Body of pancreas (tissue), 4 donors: ENCODE measurements around the gene OTOG. TPM values are rescaled to one million over a fixed set of nuclear protein-coding genes. Genes with fewer than 3 reads are reported as not detected.

Source experiments
- ATAC-seq: fragments of 150-250 bp; one replicate; pipeline ENCODE4 v1.9.1; 2016
- DNase-seq, 4 donors: peaks; one replicate each; pipeline ENCODE4 v3.0.0-alpha.2; 2019
- H3K27ac ChIP-seq, 4 donors: fragments of 200-600 bp; sonication (generic); 1 replicate in 3 of 4; 2 replicates in 1 of 4; pipeline versions ENCODE4 v1.5.1 to v1.6.1; 2016 to 2019; ENCODE audit warnings: mild to moderate bottlenecking in 1 of 4, mixed read lengths in 1 of 4, moderate library complexity in 1 of 4
- H3K27me3 ChIP-seq, 2 donors: fragments of 200-600 bp; sonication (generic); one replicate each; pipeline ENCODE4 v1.6.0; 2016; ENCODE audit warnings: mild to moderate bottlenecking in 1 of 2
- H3K36me3 ChIP-seq, 2 donors: fragments of 200-600 bp; sonication (generic); replicated peaks in 1 of 2; 2 replicates each; pipeline ENCODE4 v1.5.1; 2016; ENCODE audit warnings: low read depth in 2 of 2; ENCODE audit not compliant: insufficient read depth in 1 of 2
- H3K4me1 ChIP-seq: fragments of 200-600 bp; sonication (generic); one replicate; pipeline ENCODE4 v1.6.0; 2016
- H3K4me3 ChIP-seq, 2 donors: fragments of 200-600 bp; sonication (generic); 1 replicate in 1 of 2; 2 replicates in 1 of 2; pipeline ENCODE4 v1.5.1; 2016 to 2019
- H3K9me3 ChIP-seq, 3 donors: fragments of 200-600 bp; sonication (generic); 1 replicate in 2 of 3; 2 replicates in 1 of 3; pipeline ENCODE4 v1.5.1; 2016
- CTCF ChIP-seq, 7 experiments: fragments of 450-650 bp in 4 of 7; fragments of 200-600 bp in 3 of 7; sonication (generic) in 3 of 7; IDR thresholded peaks; one replicate each; pipeline ENCODE4 v1.5.1; 2016 to 2019; ENCODE audit warnings: antibody characterized with exemption in 7 of 7
- POLR2A ChIP-seq, 3 donors: fragments of 450-650 bp; IDR thresholded peaks; one replicate each; pipeline ENCODE4 v1.6.1; 2016; ENCODE audit warnings: antibody characterized with exemption in 3 of 3, mild to moderate bottlenecking in 2 of 3
- WGBS, 2 donors: methylation state at CpG; one replicate each; pipeline ENCODE4 v1.1.5; 2017; 5-methylcytosine and 5-hydroxymethylcytosine counted together
- intact Hi-C: fragments of 100-400 bp; cut with DNase I; formaldehyde crosslinking; loops from one replicate; pipeline ENCODE4 v1.15.1; 2023
- total RNA-seq, 2 donors: library from RNA; depleted of rRNA; stranded (reverse); fragments of >200 nt; gene quantifications; one replicate each; pipeline ENCODE4 v1.1.0, GENCODE V29; 2016

The OTOG gene
- total RNA-seq, 2 donors from 2014 or later, result not detected

DNA sequence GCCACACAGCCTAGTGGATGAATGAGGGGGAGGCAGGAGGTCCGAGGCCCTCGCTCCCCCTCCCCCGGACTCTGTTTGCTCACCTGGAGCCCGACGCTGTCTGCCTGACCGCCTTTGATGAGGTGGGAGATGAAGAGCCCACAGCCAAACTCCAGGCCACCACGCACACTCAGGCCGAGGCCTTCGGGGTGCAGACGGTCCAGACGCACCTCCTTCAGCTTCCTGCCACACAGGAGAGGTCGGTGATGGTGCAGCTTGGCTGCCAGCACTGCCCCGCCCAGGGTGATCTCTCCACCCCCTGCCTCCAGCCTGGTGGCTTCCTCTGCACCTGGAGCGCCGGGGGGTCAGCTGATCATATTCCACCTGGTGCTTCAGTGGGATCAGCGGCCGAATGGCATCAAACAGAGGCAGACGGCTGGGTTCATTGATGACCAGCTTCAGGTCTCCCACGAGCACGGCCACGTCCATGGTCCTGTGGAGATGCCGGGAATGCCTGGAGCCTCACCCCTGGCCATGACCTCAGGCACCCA, 15.9 kb upstream of the OTOG start:
- intact Hi-C loops, result no loop called here
- 81% methylated on average over 13 to 21 of the region's 22 CpGs for WGBS, 2 donors
- no peaks in the 10 kb centered on the region for H3K27me3 ChIP-seq
- H3K4me3 ChIP-seq, result no peak overlapping the region
- DNase-seq (no peak), ATAC-seq (no peak)
- H3K9me3 ChIP-seq, result no peaks in the 10 kb centered on the region
- TF ChIP-seq CTCF (IDR thresholded peaks at IDR 0.05), result no peak
- TF ChIP-seq POLR2A (IDR thresholded peaks at IDR 0.05), result no peak
- no peak overlapping the region for H3K27ac ChIP-seq
- no peaks in the 10 kb centered on the region for H3K36me3 ChIP-seq
- no peaks in the 10 kb centered on the region for H3K4me1 ChIP-seq

GRCh38 chr11:17531636-17532113, 15.4 kb upstream of the OTOG start:
- Histone ChIP-seq H3K36me3 (no peaks in the 10 kb centered on the region), H3K27ac (no peak overlapping the region), H3K4me1 (no peaks in the 10 kb centered on the region), H3K9me3 (no peaks in the 10 kb centered on the region), H3K4me3 (no peak overlapping the region), H3K27me3 (no peaks in the 10 kb centered on the region)
- intact Hi-C loops, result no loop called here
- WGBS, 2 donors, result 58 to 60% methylated on average over 5 to 6 of the region's 6 CpGs
- DNase-seq (no peak), ATAC-seq (no peak)
- TF ChIP-seq POLR2A (IDR thresholded peaks at IDR 0.05) (no peak), CTCF (IDR thresholded peaks at IDR 0.05) (no peak)

GRCh38 chr11:17532784-17533183, 14.3 kb upstream of the OTOG start:
- no peak for ATAC-seq
- Histone ChIP-seq H3K27me3 (no peaks in the 10 kb centered on the region), H3K4me1 (no peaks in the 10 kb centered on the region), H3K27ac (no peak overlapping the region), H3K36me3 (no peaks in the 10 kb centered on the region), H3K9me3 (no peaks in the 10 kb centered on the region), H3K4me3 (no peak overlapping the region)
- 80 to 93% methylated on average over 2 of the region's 2 CpGs for WGBS, 2 donors
- intact Hi-C loops, result no loop called here
- TF ChIP-seq POLR2A (IDR thresholded peaks at IDR 0.05) (no peak), CTCF (IDR thresholded peaks at IDR 0.05) (no peak)
- DNase-seq, result no peak

DNA sequence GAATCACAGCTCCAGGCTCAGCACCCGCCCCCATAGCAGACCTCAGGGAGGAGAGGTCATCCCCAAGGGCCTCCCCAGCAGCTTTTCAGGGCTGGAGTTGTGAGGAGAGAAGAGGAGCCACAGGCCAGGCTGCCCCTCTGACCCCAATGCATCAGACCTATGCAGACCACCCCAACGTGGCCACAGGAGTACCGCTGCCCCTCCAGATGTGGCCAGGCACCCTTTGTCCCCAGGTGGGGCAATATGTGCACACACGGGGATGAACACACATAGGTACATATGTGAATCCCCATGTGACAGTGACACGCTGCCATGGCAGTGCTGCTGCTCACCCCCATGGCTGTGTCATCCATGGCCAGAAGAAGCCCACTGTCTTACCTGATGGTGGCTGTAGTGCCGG, 13.7 kb upstream of the OTOG start:
- intact Hi-C loops, result no loop called here
- Histone ChIP-seq H3K27me3 (no peaks in the 10 kb centered on the region), H3K4me3 (no peak overlapping the region), H3K9me3 (no peaks in the 10 kb centered on the region), H3K4me1 (no peaks in the 10 kb centered on the region), H3K36me3 (no peaks in the 10 kb centered on the region), H3K27ac (no peak overlapping the region)
- WGBS, 2 donors, result 71 to 90% methylated on average over 2 to 4 of the region's 6 CpGs
- no peak for TF ChIP-seq POLR2A (IDR thresholded peaks at IDR 0.05)
- TF ChIP-seq CTCF (IDR thresholded peaks at IDR 0.05), result no peak
- ATAC-seq (no peak), DNase-seq (no peak)

DNA sequence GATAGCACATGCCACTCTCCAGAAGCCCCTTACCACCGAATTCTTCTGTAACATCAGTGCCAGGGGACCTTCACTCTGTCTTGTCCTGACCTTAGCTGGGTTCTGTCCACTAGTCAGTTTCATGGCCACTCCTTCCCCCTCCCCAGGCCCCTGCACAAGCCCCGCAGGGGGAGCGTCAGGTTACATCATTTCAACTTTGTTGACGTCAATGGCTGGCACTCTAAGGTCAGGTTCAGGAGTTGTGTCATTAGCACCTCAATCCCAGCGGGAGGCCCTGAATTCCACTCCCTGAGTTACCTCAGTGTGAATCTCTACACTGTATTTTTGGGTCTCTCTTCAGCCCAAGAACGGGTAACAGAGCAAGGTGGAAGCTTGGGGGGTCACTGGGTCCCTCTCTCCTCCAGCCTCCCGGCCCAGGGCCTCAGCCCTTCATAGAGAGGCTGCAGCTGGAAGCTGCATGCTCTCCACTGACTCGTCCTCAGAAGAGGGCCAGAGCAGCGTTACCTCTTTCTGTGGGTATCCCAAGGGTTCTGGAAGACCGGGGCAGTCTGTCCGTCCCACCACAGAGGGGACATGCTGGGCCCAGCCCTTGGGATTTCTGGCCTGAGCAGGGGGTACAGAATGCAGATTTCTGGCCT, 13.2 kb upstream of the OTOG start:
- ATAC-seq (no peak), DNase-seq (no peak)
- Histone ChIP-seq H3K4me1 (no peaks in the 10 kb centered on the region), H3K27ac (no peak overlapping the region), H3K4me3 (no peak overlapping the region), H3K36me3 (no peaks in the 10 kb centered on the region), H3K27me3 (no peaks in the 10 kb centered on the region), H3K9me3 (no peaks in the 10 kb centered on the region)
- 69 to 70% methylated on average over 8 to 10 of the region's 11 CpGs for WGBS, 2 donors
- intact Hi-C loops, result no loop called here
- TF ChIP-seq POLR2A (IDR thresholded peaks at IDR 0.05) (no peak), CTCF (IDR thresholded peaks at IDR 0.05) (no peak)
